ENCODE measurements around the gene PIK3C2B. TPM values are rescaled to one million over a fixed set of nuclear protein-coding genes. Genes with fewer than 3 reads are reported as not detected.
"Not testable (repeated sequence)": the region's sequence is repeated elsewhere in the genome, so short reads cannot be mapped to it uniquely, and the experiment has no call there.

Gene PIK3C2B
- total RNA-seq, 2 experiments from 2014 or later, result 37.1 to 41.8 TPM

- Mint-ChIP-seq H3K36me3 (peaks cover 21% of the 10 kb centered on the region), H3K4me1 (peaks cover 22% of the 10 kb centered on the region)
- DNase-seq; H3K27me3 Mint-ChIP-seq; H3K9me3 Mint-ChIP-seq; H3K4me3 Mint-ChIP-seq; ATAC-seq (ENCODE audit: low read depth); H3K27ac Mint-ChIP-seq: not testable (repeated sequence)
- POLR2A ChIA-PET, result interaction anchor here (0.9 kb wide), 1 partner anchor 8 kb away, joined by 4 read pairs; the partner anchor contains the start of gene PIK3C2B
Observed at GRCh38 chr1:204486513-204487255, 7.9 kb downstream of the PIK3C2B start.

- peaks cover 36% of the 10 kb centered on the region for H3K4me1 Mint-ChIP-seq
- no peak overlapping the region for H3K27ac Mint-ChIP-seq
Observed at GRCh38 chr1:204483791-204484190, 10.8 kb downstream of the PIK3C2B start.

GRCh38 chr1:204480515-204480914 is 14.1 kb downstream of the PIK3C2B start:
- peaks cover 37% of the 10 kb centered on the region for H3K4me1 Mint-ChIP-seq
- ATAC-seq (ENCODE audit: low read depth) (peak; percentile 38), DNase-seq (no peak)
- POLR2A ChIA-PET, result interaction anchor here (0.6 to 2.0 kb wide), 2 partner anchors 13 to 27 kb away, joined by 6 to 9 read pairs; partner anchors contain the start of gene PIK3C2B
- no peak overlapping the region for H3K4me3 Mint-ChIP-seq
- no peaks in the 10 kb centered on the region for H3K9me3 Mint-ChIP-seq
- H3K36me3 Mint-ChIP-seq, result peaks cover 2% of the 10 kb centered on the region
- H3K27ac Mint-ChIP-seq, result peak overlapping the region; percentile 37
- no peaks in the 10 kb centered on the region for H3K27me3 Mint-ChIP-seq

More at GRCh38 chr1:204483791-204484190, 10.8 kb downstream of the PIK3C2B start:
- ATAC-seq (ENCODE audit: low read depth) (no peak), DNase-seq (no peak)
- Mint-ChIP-seq H3K4me3 (no peak overlapping the region), H3K27me3 (no peaks in the 10 kb centered on the region), H3K9me3 (no peaks in the 10 kb centered on the region), H3K36me3 (peaks cover 11% of the 10 kb centered on the region)
- POLR2A ChIA-PET, result no interaction called here

GRCh38 chr1:204479387-204480136 is 15.0 kb downstream of the PIK3C2B start:
- no peaks in the 10 kb centered on the region for H3K27me3 Mint-ChIP-seq
- DNase-seq (no peak), ATAC-seq (ENCODE audit: low read depth) (no peak)
- POLR2A ChIA-PET, result interaction anchor here (0.5 kb wide), 1 partner anchor 148 kb away, joined by 4 read pairs; no protein-coding TSS in a partner anchor
- peaks cover 41% of the 10 kb centered on the region for H3K4me1 Mint-ChIP-seq
- no peaks in the 10 kb centered on the region for H3K9me3 Mint-ChIP-seq
- peaks cover 2% of the 10 kb centered on the region for H3K36me3 Mint-ChIP-seq
- peak overlapping the region; percentile 39 for H3K27ac Mint-ChIP-seq
- H3K4me3 Mint-ChIP-seq, result no peak overlapping the region

GRCh38 chr1:204478921-204479320 is 15.7 kb downstream of the PIK3C2B start:
- Mint-ChIP-seq H3K4me1 (peaks cover 43% of the 10 kb centered on the region), H3K4me3 (no peak overlapping the region), H3K27me3 (no peaks in the 10 kb centered on the region), H3K36me3 (peaks cover 2% of the 10 kb centered on the region), H3K27ac (peak overlapping the region; percentile 39), H3K9me3 (no peaks in the 10 kb centered on the region)
- ATAC-seq (ENCODE audit: low read depth) (no peak), DNase-seq (no peak)
- POLR2A ChIA-PET, result interaction anchor here (0.5 kb wide), 1 partner anchor 148 kb away, joined by 4 read pairs; no protein-coding TSS in a partner anchor

- H3K4me1 Mint-ChIP-seq, result peaks cover 42% of the 10 kb centered on the region
- DNase-seq (no peak), ATAC-seq (ENCODE audit: low read depth) (no peak)
- no peaks in the 10 kb centered on the region for H3K9me3 Mint-ChIP-seq
- H3K27me3 Mint-ChIP-seq, result no peaks in the 10 kb centered on the region
- no peak overlapping the region for H3K4me3 Mint-ChIP-seq
- peaks cover 2% of the 10 kb centered on the region for H3K36me3 Mint-ChIP-seq
- POLR2A ChIA-PET, result no interaction called here
- H3K27ac Mint-ChIP-seq, result no peak overlapping the region
Observed at GRCh38 chr1:204478172-204478899, 16.3 kb downstream of the PIK3C2B start.

GRCh38 chr1:204477036-204477740 is 17.4 kb downstream of the PIK3C2B start:
- Mint-ChIP-seq H3K27me3 (no peaks in the 10 kb centered on the region), H3K9me3 (no peaks in the 10 kb centered on the region), H3K36me3 (peaks cover 2% of the 10 kb centered on the region), H3K27ac (no peak overlapping the region), H3K4me3 (no peak overlapping the region), H3K4me1 (peaks cover 42% of the 10 kb centered on the region)
- ATAC-seq (ENCODE audit: low read depth) (no peak), DNase-seq (no peak)
- POLR2A ChIA-PET, result no interaction called here

- Mint-ChIP-seq H3K27me3 (no peaks in the 10 kb centered on the region), H3K4me3 (no peak overlapping the region), H3K4me1 (peaks cover 41% of the 10 kb centered on the region), H3K36me3 (peaks cover 2% of the 10 kb centered on the region), H3K27ac (no peak overlapping the region), H3K9me3 (no peaks in the 10 kb centered on the region)
- DNase-seq (no peak), ATAC-seq (ENCODE audit: low read depth) (no peak)
- POLR2A ChIA-PET, result no interaction called here
Observed at GRCh38 chr1:204476563-204476962, 18.0 kb downstream of the PIK3C2B start.

- no peak overlapping the region for H3K4me3 Mint-ChIP-seq
- no peaks in the 10 kb centered on the region for H3K9me3 Mint-ChIP-seq
- no peaks in the 10 kb centered on the region for H3K27me3 Mint-ChIP-seq
- H3K36me3 Mint-ChIP-seq, result peaks cover 2% of the 10 kb centered on the region
- no peak overlapping the region for H3K27ac Mint-ChIP-seq
- DNase-seq, result no peak
- POLR2A ChIA-PET, result interaction anchor here (1.5 kb wide), 1 partner anchor 17 kb away, joined by 3 read pairs; no protein-coding TSS in a partner anchor
- peaks cover 34% of the 10 kb centered on the region for H3K4me1 Mint-ChIP-seq
- ATAC-seq (ENCODE audit: low read depth), result no peak
Observed at GRCh38 chr1:204475656-204476432, 18.8 kb downstream of the PIK3C2B start.

GRCh38 chr1:204473400-204473965 is 21.1 kb downstream of the PIK3C2B start:
- Mint-ChIP-seq H3K4me1 (peaks cover 16% of the 10 kb centered on the region), H3K27me3 (no peaks in the 10 kb centered on the region), H3K4me3 (no peak overlapping the region), H3K9me3 (no peaks in the 10 kb centered on the region), H3K36me3 (peaks cover 6% of the 10 kb centered on the region), H3K27ac (no peak overlapping the region)
- ATAC-seq (ENCODE audit: low read depth), result no peak
- no peak for DNase-seq
- POLR2A ChIA-PET, result no interaction called here

GRCh38 chr1:204472660-204473059 is 21.9 kb downstream of the PIK3C2B start:
- ATAC-seq (ENCODE audit: low read depth), result no peak
- H3K4me1 Mint-ChIP-seq, result peaks cover 16% of the 10 kb centered on the region
- H3K4me3 Mint-ChIP-seq, result no peak overlapping the region
- H3K27ac Mint-ChIP-seq, result no peak overlapping the region
- POLR2A ChIA-PET, result no interaction called here
- peaks cover 8% of the 10 kb centered on the region for H3K36me3 Mint-ChIP-seq
- no peaks in the 10 kb centered on the region for H3K9me3 Mint-ChIP-seq
- no peaks in the 10 kb centered on the region for H3K27me3 Mint-ChIP-seq
- no peak for DNase-seq

GRCh38 chr1:204471687-204472086 is 22.9 kb downstream of the PIK3C2B start:
- no peaks in the 10 kb centered on the region for H3K27me3 Mint-ChIP-seq
- ATAC-seq (ENCODE audit: low read depth), result no peak
- H3K27ac Mint-ChIP-seq, result no peak overlapping the region
- no peak overlapping the region for H3K4me3 Mint-ChIP-seq
- POLR2A ChIA-PET, result no interaction called here
- DNase-seq, result no peak
- H3K9me3 Mint-ChIP-seq, result no peaks in the 10 kb centered on the region
- H3K4me1 Mint-ChIP-seq, result peaks cover 13% of the 10 kb centered on the region
- peaks cover 8% of the 10 kb centered on the region for H3K36me3 Mint-ChIP-seq
